HepG2 (cell line): ENCODE data around the gene TAS1R1. TPM values are rescaled to one million over a fixed set of nuclear protein-coding genes. Genes with fewer than 3 reads are reported as not detected.

Experiments
- ATAC-seq: fragments of 200-7000 bp; cut with Tn5 transposase; 3 replicates; pipeline ENCODE4 v1.9.1; 2020; ENCODE audit warnings: mild to moderate bottlenecking, moderate library complexity
- BruUV-seq: library from RNA; stranded (reverse); fragments of 400-500 nt; replicated peaks from 2 replicates; lab custom pipeline; 2021; lab: Mats Ljungman, UMichigan
- CTCF ChIA-PET: fragments of 300-600 bp; formaldehyde crosslinking; extraction: SDS; loops from one replicate; lab custom pipeline; 2021; ENCODE audit warnings: low total read pairs, inconsistent platforms, low intra/inter-chr PET ratio; lab: Yijun Ruan, JAX
- POLR2A ChIA-PET: fragments of 350-600 bp; sonication (Branson Sonifier 250); formaldehyde crosslinking; loops from one replicate; lab custom pipeline; 2020; ENCODE audit warnings: antibody characterized with exemption, inconsistent platforms; lab: Yijun Ruan, JAX
- DNase-seq: peaks from one replicate; pipeline ENCODE4 v3.0.0-alpha.2; 2015; ENCODE audit warnings: low spot score
- FAIRE-seq: peaks from 3 replicates; lab custom pipeline; 2011; peaks lifted over from hg19 to GRCh38; lab: Jason Lieb, UNC
- H2AFZ ChIP-seq: one replicate; pipeline ENCODE4 v1.6.1; 2011; ENCODE audit warnings: low read length, inconsistent platforms
- H3K27ac ChIP-seq: fragments of 300-600 bp; 3 replicates; pipeline ENCODE4 v1.8.0; 2011; ENCODE audit warnings: mixed run types, mild to moderate bottlenecking, mixed read lengths, low read length, inconsistent platforms; ENCODE audit not compliant: insufficient read depth; ENCODE audit errors: extremely low read length
- H3K27me3 ChIP-seq, 2 experiments: fragments of 200-600 bp in 1 of 2; 2 replicates in 1 of 2; 3 replicates in 1 of 2; pipeline versions ENCODE4 v1.6.0 to v1.8.0; 2011; ENCODE audit warnings: low read length in 2 of 2, mild to moderate bottlenecking in 2 of 2, moderate library complexity in 2 of 2, inconsistent platforms in 1 of 2; ENCODE audit not compliant: insufficient read depth in 2 of 2, control insufficient read depth in 1 of 2
- H3K36me3 ChIP-seq, 2 experiments: fragments of 200-600 bp in 1 of 2; replicated peaks in 1 of 2; 2 replicates in 1 of 2; 3 replicates in 1 of 2; pipeline versions ENCODE4 v1.5.1 to v1.8.0; 2011; ENCODE audit warnings: low read length in 2 of 2, inconsistent platforms in 1 of 2; ENCODE audit not compliant: insufficient read depth in 2 of 2, control insufficient read depth in 1 of 2
- H3K4me1 ChIP-seq: 2 replicates; pipeline ENCODE4 v1.5.1; 2012; ENCODE audit warnings: low read length, inconsistent platforms; ENCODE audit not compliant: insufficient read depth
- H3K4me2 ChIP-seq: 2 replicates; pipeline ENCODE4 v1.6.0; 2011; ENCODE audit warnings: low read depth, low read length, inconsistent platforms
- H3K4me3 ChIP-seq, 3 experiments: fragments of 200-600 bp in 1 of 3; sonication (generic), shearing (Covaris generic) in 1 of 3; replicated peaks in 1 of 3; 2 replicates each; pipeline ENCODE4 v1.5.1; 2011 to 2016; ENCODE audit warnings: low read length in 3 of 3, inconsistent platforms in 2 of 3, low read depth in 2 of 3, mild to moderate bottlenecking in 2 of 3, control low read depth in 1 of 3, mixed read lengths in 1 of 3; ENCODE audit not compliant: insufficient read depth in 1 of 3
- H3K79me2 ChIP-seq: one replicate; pipeline ENCODE4 v1.6.1; 2011; ENCODE audit warnings: low read length, inconsistent platforms; ENCODE audit not compliant: insufficient read depth
- H3K9ac ChIP-seq: 2 replicates; pipeline ENCODE4 v1.6.0; 2011; ENCODE audit warnings: mild to moderate bottlenecking, low read depth, low read length, inconsistent platforms; ENCODE audit not compliant: insufficient read depth
- H3K9me3 ChIP-seq: 2 replicates; pipeline ENCODE4 v1.5.1; 2012; ENCODE audit warnings: mild to moderate bottlenecking, low read length
- H4K20me1 ChIP-seq: 2 replicates; pipeline ENCODE4 v1.6.0; 2011; ENCODE audit warnings: inconsistent platforms, mild to moderate bottlenecking, low read length, moderate library complexity; ENCODE audit not compliant: insufficient read depth
- DPF2 ChIP-seq: sonication (generic); formaldehyde crosslinking; IDR thresholded peaks from 2 replicates; pipeline ENCODE4 v1.4.0; 2020; ENCODE audit warnings: mild to moderate bottlenecking, low read depth, missing genetic modification reagents, borderline replicate concordance
- HDAC2 ChIP-seq: sonication (generic); formaldehyde crosslinking; IDR thresholded peaks from 2 replicates; pipeline ENCODE4 v1.4.0; 2020; ENCODE audit warnings: missing genetic modification reagents
- PPARG ChIP-seq: conservative IDR thresholded peaks from 2 replicates; pipeline ENCODE4 v1.6.1; 2016; ENCODE audit warnings: missing biosample characterization, missing genetic modification reagents
- RBM39 ChIP-seq: fragments of 200-400 bp; formaldehyde crosslinking; IDR thresholded peaks from one replicate; pipeline ENCODE4 v1.6.1; 2018; ENCODE audit warnings: antibody characterized with exemption, mild to moderate bottlenecking, low read depth, low read length; ENCODE audit not compliant: poor library complexity, severe bottlenecking
- SOX6 ChIP-seq, 2 experiments: fragments of 450-650 bp in 1 of 2; sonication (generic) in 1 of 2; formaldehyde crosslinking in 1 of 2; IDR thresholded peaks; 2 replicates each; pipeline versions ENCODE4 v1.4.0 to v1.6.1; 2017 to 2020; ENCODE audit warnings: antibody characterized with exemption in 1 of 2, mild to moderate bottlenecking in 1 of 2, missing genetic modification reagents in 1 of 2
- SRSF9 ChIP-seq: fragments of 200-400 bp; formaldehyde crosslinking; IDR thresholded peaks from 2 replicates; pipeline ENCODE4 v1.6.1; 2018; ENCODE audit warnings: borderline replicate concordance, mild to moderate bottlenecking, low read depth, low read length; ENCODE audit not compliant: insufficient read depth, poor library complexity, severe bottlenecking
- TOPORS ChIP-seq: sonication (generic); formaldehyde crosslinking; IDR thresholded peaks from 2 replicates; pipeline ENCODE4 v1.8.0; 2023; ENCODE audit warnings: mild to moderate bottlenecking, missing genetic modification reagents
- ZNF101 ChIP-seq: sonication (generic); formaldehyde crosslinking; IDR thresholded peaks from 2 replicates; pipeline ENCODE4 v1.4.0; 2020; ENCODE audit warnings: mild to moderate bottlenecking, low read depth, missing genetic modification reagents, borderline replicate concordance
- ZNF143 ChIP-seq: sonication (generic); formaldehyde crosslinking; IDR thresholded peaks from 2 replicates; pipeline ENCODE4 v1.4.0; 2020; ENCODE audit warnings: missing genetic modification reagents
- ZNF33B ChIP-seq: sonication (generic); formaldehyde crosslinking; IDR thresholded peaks from 2 replicates; pipeline ENCODE4 v1.5.1; 2020; ENCODE audit warnings: mild to moderate bottlenecking, missing genetic modification reagents
- WGBS: methylation state at CpG from one replicate; pipeline ENCODE4 v1.1.6; 2017; ENCODE audit warnings: low lambda C conversion rate; 5-methylcytosine and 5-hydroxymethylcytosine counted together
- in situ Hi-C: cut with HindIII; loops from 2 replicates; pipeline ENCODE4 v1.10.0; 2017; ENCODE audit warnings: low pct_unique_long_range_greater_than_20kb; ENCODE audit not compliant: extremely low pct_ligation_motif_present
- intact Hi-C: fragments of 100-400 bp; cut with micrococcal nuclease; formaldehyde crosslinking; loops from one replicate; pipeline ENCODE4 v1.10.0; 2022; ENCODE audit not compliant: unreplicated experiment
- polyA plus RNA-seq, 8 experiments: library from polyadenylated mRNA; depleted of rRNA in 3 of 8; stranded (reverse) in 7 of 8; unstranded in 1 of 8; fragments of >200 nt; fragmentation: Illumina TruSeq in 4 of 8; extraction: Trizol in 4 of 8; gene quantifications; 2 replicates each; pipeline versions ENCODE4 v1.2.1 to v1.2.3, GENCODE V29; 2011 to 2016; ENCODE audit warnings: low read depth in 4 of 8, missing spikeins in 1 of 8, mixed read lengths in 1 of 8; ENCODE audit not compliant: insufficient read depth in 1 of 8
- total RNA-seq, 5 experiments: library from RNA; depleted of rRNA; stranded (reverse); fragments of >200 nt; fragmentation: Illumina TruSeq; extraction: Trizol; gene quantifications; 2 replicates each; pipeline ENCODE4 v1.2.3, GENCODE V29; 2016; ENCODE audit warnings: low read depth in 1 of 5
- TF ChIP-seq, protein P1 (sequence below): sonication (generic); formaldehyde crosslinking; IDR thresholded peaks from 2 replicates; pipeline ENCODE4 v1.5.1; 2020; ENCODE audit warnings: mild to moderate bottlenecking, moderate library complexity, missing genetic modification reagents
- TF ChIP-seq, protein P2 (sequence below), 2 experiments: sonication (generic) in 1 of 2; formaldehyde crosslinking in 1 of 2; IDR thresholded peaks; 2 replicates each; pipeline versions ENCODE4 v1.4.0 to v1.6.1; 2018 to 2020; ENCODE audit warnings: missing genetic modification reagents in 2 of 2, borderline replicate concordance in 1 of 2, low read depth in 1 of 2, mild to moderate bottlenecking in 1 of 2, missing biosample characterization in 1 of 2

The TAS1R1 gene
- total and polyA plus RNA-seq, 2 of the 13 experiments (the other 11 are each of a cell fraction or from before 2014, with no cell fraction given), result 1.4 to 1.6 TPM

DNA sequence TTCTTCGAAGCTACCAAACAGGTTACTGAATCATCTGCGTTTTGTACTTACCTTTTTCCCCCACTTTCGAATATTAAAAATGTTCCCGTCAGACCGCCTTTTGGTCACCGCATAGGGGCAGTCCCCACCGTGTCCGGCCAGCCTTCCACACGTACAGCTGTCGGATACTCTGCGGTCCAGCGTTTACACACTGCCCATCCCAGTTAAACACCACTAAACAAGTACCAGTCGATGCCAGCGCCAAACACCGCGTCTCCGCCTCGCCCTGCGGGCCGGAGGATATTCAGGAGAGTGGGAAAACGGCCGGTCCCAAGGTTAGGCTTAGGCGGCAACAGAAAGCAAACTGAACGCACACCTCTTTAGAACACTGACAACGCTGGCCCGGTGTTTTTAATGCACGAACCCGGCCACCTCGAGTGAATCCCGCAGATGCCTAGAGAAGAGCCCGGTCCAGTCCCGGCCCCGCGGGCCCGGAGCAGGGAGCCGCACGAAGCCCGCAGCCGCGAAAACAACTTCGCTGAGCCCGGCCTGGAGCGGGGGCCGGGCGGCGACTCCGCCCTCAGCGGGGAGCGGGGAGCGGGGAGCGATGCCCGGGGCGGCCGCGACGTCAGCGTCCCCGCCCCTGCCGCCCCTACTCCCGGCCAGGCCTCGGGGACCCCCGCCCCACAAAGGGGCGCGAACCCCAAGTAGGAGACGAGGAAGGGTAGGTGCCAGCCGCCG, 57.7 kb downstream of the TAS1R1 start:
- no peaks in the 10 kb centered on the region; a peak in 1 of 5 replicates for H3K27me3 ChIP-seq
- peak; percentile 56 for ATAC-seq
- peak overlapping the region; percentile 67 for H3K9ac ChIP-seq
- intact Hi-C loops, result loop anchor here (1.0 kb wide), 1 partner anchor 8 kb away; no protein-coding TSS in a partner anchor
- FAIRE-seq, result no peak
- peak overlapping the region; percentile 87 for H3K4me2 ChIP-seq
- ChIA-PET CTCF (no interaction called here), POLR2A (interaction anchor here (0.7 to 5.6 kb wide), 2 partner anchors 12 to 58 kb away, joined by 4 to 60 read pairs; partner anchors contain the start of genes KLHL21 and TAS1R1)
- H3K27ac ChIP-seq, result peak overlapping the region; percentile 64
- H3K4me1 ChIP-seq, result peaks cover 46% of the 10 kb centered on the region
- BruUV-seq, result TSS peak; percentile 79
- H3K9me3 ChIP-seq, result no peaks in the 10 kb centered on the region
- in situ Hi-C loops, result no loop called here
- H4K20me1 ChIP-seq, result no peaks in the 10 kb centered on the region; the same call in 1 of the 2 replicates
- H2AFZ ChIP-seq, result no peak overlapping the region
- peak; percentile 23 for DNase-seq
- H3K79me2 ChIP-seq, result peaks cover 23% of the 10 kb centered on the region
- peak overlapping the region; percentile 75 to 88 (median 77) for H3K4me3 ChIP-seq
- WGBS, result under 1% methylated on average over 23 of the region's 67 CpGs
- peaks cover 0 to 12% of the 10 kb centered on the region in 2 experiments; a peak in 2 of 5 replicates for H3K36me3 ChIP-seq
- TF ChIP-seq DPF2 (CRISPR knock-in tag) (0 out of 2 replicates have a peak, but pooled peaks have one; percentile 16), SRSF9 (no peak), ZNF33B (CRISPR knock-in tag) (no peak), PPARG (CRISPR knock-in tag) (no peak), SOX6 (IDR thresholded peaks at IDR 0.05) (no peak), SOX6 (CRISPR knock-in tag; IDR thresholded peaks at IDR 0.05) (0 out of 2 replicates have a peak, but pooled peaks have one; percentile 30), HDAC2 (CRISPR knock-in tag) (0 out of 2 replicates have a peak, but pooled peaks have one; percentile 26), RBM39 (peak; percentile 6), ZNF143 (CRISPR knock-in tag) (0 out of 2 replicates have a peak, but pooled peaks have one; percentile 42), TOPORS (no peak), ZNF101 (CRISPR knock-in tag) (no peak)
- TF ChIP-seq, protein P1, sequence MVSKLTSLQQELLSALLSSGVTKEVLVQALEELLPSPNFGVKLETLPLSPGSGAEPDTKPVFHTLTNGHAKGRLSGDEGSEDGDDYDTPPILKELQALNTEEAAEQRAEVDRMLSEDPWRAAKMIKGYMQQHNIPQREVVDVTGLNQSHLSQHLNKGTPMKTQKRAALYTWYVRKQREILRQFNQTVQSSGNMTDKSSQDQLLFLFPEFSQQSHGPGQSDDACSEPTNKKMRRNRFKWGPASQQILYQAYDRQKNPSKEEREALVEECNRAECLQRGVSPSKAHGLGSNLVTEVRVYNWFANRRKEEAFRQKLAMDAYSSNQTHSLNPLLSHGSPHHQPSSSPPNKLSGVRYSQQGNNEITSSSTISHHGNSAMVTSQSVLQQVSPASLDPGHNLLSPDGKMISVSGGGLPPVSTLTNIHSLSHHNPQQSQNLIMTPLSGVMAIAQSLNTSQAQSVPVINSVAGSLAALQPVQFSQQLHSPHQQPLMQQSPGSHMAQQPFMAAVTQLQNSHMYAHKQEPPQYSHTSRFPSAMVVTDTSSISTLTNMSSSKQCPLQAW (CRISPR knock-in tag), result no peak; the same call in 1 of the 2 replicates
- TF ChIP-seq, protein P2, sequence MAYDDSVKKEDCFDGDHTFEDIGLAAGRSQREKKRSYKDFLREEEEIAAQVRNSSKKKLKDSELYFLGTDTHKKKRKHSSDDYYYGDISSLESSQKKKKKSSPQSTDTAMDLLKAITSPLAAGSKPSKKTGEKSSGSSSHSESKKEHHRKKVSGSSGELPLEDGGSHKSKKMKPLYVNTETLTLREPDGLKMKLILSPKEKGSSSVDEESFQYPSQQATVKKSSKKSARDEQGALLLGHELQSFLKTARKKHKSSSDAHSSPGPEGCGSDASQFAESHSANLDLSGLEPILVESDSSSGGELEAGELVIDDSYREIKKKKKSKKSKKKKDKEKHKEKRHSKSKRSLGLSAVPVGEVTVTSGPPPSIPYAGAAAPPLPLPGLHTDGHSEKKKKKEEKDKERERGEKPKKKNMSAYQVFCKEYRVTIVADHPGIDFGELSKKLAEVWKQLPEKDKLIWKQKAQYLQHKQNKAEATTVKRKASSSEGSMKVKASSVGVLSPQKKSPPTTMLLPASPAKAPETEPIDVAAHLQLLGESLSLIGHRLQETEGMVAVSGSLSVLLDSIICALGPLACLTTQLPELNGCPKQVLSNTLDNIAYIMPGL (CRISPR knock-in tag; IDR thresholded peaks at IDR 0.05; ENCODE audit: borderline replicate concordance in 1 of 2, low read depth in 1 of 2), result 0 out of 4 replicates have a peak, but pooled peaks of 1 of the 2 experiments have one; percentile 26
